IMR-90 (cell line): Measurements from ENCODE around the gene PRKN. TPM values are rescaled to one million over a fixed set of nuclear protein-coding genes. Genes with fewer than 3 reads are reported as not detected.

Experiments
- ATAC-seq: fragments of 200-7000 bp; cut with Tn5 transposase; 2 replicates; pipeline ENCODE4 v1.9.1; 2020; ENCODE audit warnings: low read depth, mild to moderate bottlenecking, moderate library complexity
- BruUV-seq: library from RNA; stranded (reverse); fragments of 400-500 nt; replicated peaks from 2 replicates; lab custom pipeline; 2021; lab: Mats Ljungman, UMichigan
- CTCF ChIA-PET: fragments of 300-600 bp; formaldehyde crosslinking; extraction: SDS; loops from one replicate; lab custom pipeline; 2021; ENCODE audit warnings: antibody characterized with exemption; lab: Yijun Ruan, JAX
- POLR2A ChIA-PET: fragments of 300-600 bp; sonication (Branson Sonifier 250); formaldehyde crosslinking; loops from one replicate; lab custom pipeline; 2022; ENCODE audit warnings: antibody characterized with exemption; ENCODE audit not compliant: unreplicated experiment; lab: Charles Lee
- DNase-seq: peaks from one replicate; pipeline ENCODE4 v3.0.0; 2013
- H2AFZ ChIP-seq: replicated peaks from 2 replicates; pipeline ENCODE3; 2013; ENCODE audit warnings: low read length, mild to moderate bottlenecking; ENCODE audit not compliant: poor library complexity
- H2AK5ac ChIP-seq: 2 replicates; pipeline ENCODE4 v1.6.1; 2013; ENCODE audit warnings: low read depth, low read length, inconsistent platforms
- H2AK9ac ChIP-seq: replicated peaks from 2 replicates; pipeline ENCODE3; 2013; ENCODE audit warnings: mild to moderate bottlenecking, low read depth, low read length, moderate library complexity; ENCODE audit not compliant: poor library complexity
- H2BK120ac ChIP-seq: 2 replicates; pipeline ENCODE4 v1.6.1; 2013; ENCODE audit warnings: low read depth, low read length, inconsistent platforms
- H2BK15ac ChIP-seq: 3 replicates; pipeline ENCODE4 v1.6.1; 2013; ENCODE audit warnings: low read depth, low read length, inconsistent platforms
- H2BK20ac ChIP-seq: 2 replicates; pipeline ENCODE4 v1.6.1; 2013; ENCODE audit warnings: low read depth, mild to moderate bottlenecking, inconsistent platforms, low read length, moderate library complexity
- H2BK5ac ChIP-seq: 2 replicates; pipeline ENCODE4 v1.6.1; 2013; ENCODE audit warnings: mild to moderate bottlenecking, low read depth, low read length, inconsistent platforms; ENCODE audit not compliant: poor library complexity, severe bottlenecking
- H3K14ac ChIP-seq: replicated peaks from 2 replicates; pipeline ENCODE4 v1.6.1; 2013; ENCODE audit warnings: low read depth, low read length, inconsistent platforms
- H3K18ac ChIP-seq: 2 replicates; pipeline ENCODE4 v1.6.1; 2013; ENCODE audit warnings: low read depth, low read length, control low read depth
- H3K23ac ChIP-seq: 2 replicates; pipeline ENCODE4 v1.6.1; 2013; ENCODE audit warnings: low read depth, low read length, inconsistent platforms
- H3K27ac ChIP-seq: 2 replicates; pipeline ENCODE4 v1.5.1; 2013; ENCODE audit warnings: mild to moderate bottlenecking, control low read depth, low read length; ENCODE audit not compliant: insufficient read depth
- H3K27me3 ChIP-seq: 2 replicates; pipeline ENCODE4 v1.6.1; 2013; ENCODE audit warnings: low read length; ENCODE audit not compliant: control insufficient read depth, insufficient read depth
- H3K36me3 ChIP-seq: 2 replicates; pipeline ENCODE4 v1.6.1; 2013; ENCODE audit warnings: low read length, mixed read lengths; ENCODE audit not compliant: control insufficient read depth, insufficient read depth
- H3K4ac ChIP-seq: 2 replicates; pipeline ENCODE4 v1.6.1; 2013; ENCODE audit warnings: low read depth, low read length, inconsistent platforms
- H3K4me1 ChIP-seq: 2 replicates; pipeline ENCODE4 v1.6.1; 2013; ENCODE audit warnings: low read length, mixed read lengths; ENCODE audit not compliant: control insufficient read depth, insufficient read depth
- H3K4me2 ChIP-seq: 2 replicates; pipeline ENCODE4 v1.6.1; 2013; ENCODE audit warnings: low read depth, mild to moderate bottlenecking, control low read depth, low read length, moderate library complexity
- H3K4me3 ChIP-seq: 2 replicates; pipeline ENCODE4 v1.5.1; 2013; ENCODE audit warnings: low read depth, mild to moderate bottlenecking, control low read depth, low read length, moderate library complexity; ENCODE audit not compliant: insufficient read depth
- H3K56ac ChIP-seq: 2 replicates; pipeline ENCODE4 v1.6.1; 2013; ENCODE audit warnings: low read length, inconsistent platforms; ENCODE audit not compliant: insufficient read depth; ENCODE audit errors: extremely low read depth
- H3K79me1 ChIP-seq, 2 experiments: 2 replicates each; pipeline ENCODE4 v1.6.1; 2013; ENCODE audit warnings: low read length in 2 of 2, inconsistent platforms in 1 of 2, low read depth in 1 of 2
- H3K9ac ChIP-seq: 2 replicates; pipeline ENCODE4 v1.6.1; 2013; ENCODE audit warnings: low read depth, low read length, control low read depth
- H3K9me1 ChIP-seq: 2 replicates; pipeline ENCODE4 v1.6.1; 2013; ENCODE audit warnings: low read length, inconsistent platforms; ENCODE audit not compliant: insufficient read depth
- H3K9me3 ChIP-seq: 2 replicates; pipeline ENCODE4 v1.6.1; 2013; ENCODE audit warnings: low read length; ENCODE audit not compliant: control insufficient read depth, insufficient read depth
- H4K20me1 ChIP-seq: 2 replicates; pipeline ENCODE4 v1.6.1; 2013; ENCODE audit warnings: low read length, inconsistent platforms; ENCODE audit not compliant: insufficient read depth
- H4K5ac ChIP-seq: 2 replicates; pipeline ENCODE4 v1.6.1; 2013; ENCODE audit warnings: mild to moderate bottlenecking, low read depth, low read length, control low read depth
- H4K8ac ChIP-seq, 2 experiments: 2 replicates each; pipeline ENCODE4 v1.6.1; 2013; ENCODE audit warnings: low read depth in 2 of 2, low read length in 2 of 2, control low read depth in 1 of 2, inconsistent platforms in 1 of 2
- H4K91ac ChIP-seq: 2 replicates; pipeline ENCODE4 v1.6.1; 2013; ENCODE audit warnings: low read depth, low read length, inconsistent platforms; ENCODE audit not compliant: insufficient read depth
- BHLHE40 ChIP-seq: fragments of 150-350 bp; IDR thresholded peaks from 2 replicates; pipeline ENCODE4 v1.6.1; 2016; ENCODE audit warnings: mild to moderate bottlenecking, low read depth, low read length
- CEBPB ChIP-seq: IDR thresholded peaks from 2 replicates; pipeline ENCODE4 v1.6.1; 2012; ENCODE audit warnings: low read depth, low read length, improper control_type of control experiment
- CHD1 ChIP-seq: IDR thresholded peaks from 2 replicates; pipeline ENCODE4 v1.6.1; 2012; ENCODE audit warnings: low read depth, low read length, improper control_type of control experiment
- CTCF ChIP-seq: conservative IDR thresholded peaks from 2 replicates; pipeline ENCODE4 v1.5.1; 2012; ENCODE audit warnings: mild to moderate bottlenecking, low read depth, low read length, improper control_type of control experiment
- FOS ChIP-seq: fragments of 150-350 bp; IDR thresholded peaks from 2 replicates; pipeline ENCODE4 v1.6.1; 2016; ENCODE audit warnings: low read depth, low read length
- MAFK ChIP-seq: IDR thresholded peaks from 2 replicates; pipeline ENCODE4 v1.6.1; 2012; ENCODE audit warnings: low read depth, low read length, improper control_type of control experiment
- MAZ ChIP-seq: IDR thresholded peaks from 2 replicates; pipeline ENCODE4 v1.6.1; 2012; ENCODE audit warnings: low read depth, mild to moderate bottlenecking, low read length, improper control_type of control experiment, moderate library complexity, borderline replicate concordance
- MXI1 ChIP-seq: IDR thresholded peaks from 2 replicates; pipeline ENCODE4 v1.6.1; 2012; ENCODE audit warnings: low read depth, mild to moderate bottlenecking, low read length, moderate library complexity, borderline replicate concordance
- NFE2L2 ChIP-seq: fragments of 150-350 bp; IDR thresholded peaks from 2 replicates; pipeline ENCODE4 v1.6.1; 2016; ENCODE audit warnings: low read depth, mild to moderate bottlenecking, low read length
- POLR2A ChIP-seq: IDR thresholded peaks from 2 replicates; pipeline ENCODE4 v1.6.1; 2012; ENCODE audit warnings: mild to moderate bottlenecking, low read depth, low read length
- RAD21 ChIP-seq: IDR thresholded peaks from 2 replicates; pipeline ENCODE4 v1.6.1; 2012; ENCODE audit warnings: low read length, improper control_type of control experiment
- RFX5 ChIP-seq: IDR thresholded peaks from 2 replicates; pipeline ENCODE4 v1.8.0; 2012; ENCODE audit warnings: low read depth, mild to moderate bottlenecking, low read length, moderate library complexity
- SMC3 ChIP-seq: fragments of 150-350 bp; IDR thresholded peaks from 2 replicates; pipeline ENCODE4 v1.6.1; 2016; ENCODE audit warnings: low read depth, mild to moderate bottlenecking, antibody characterized with exemption, low read length, moderate library complexity
- USF2 ChIP-seq: fragments of 150-350 bp; IDR thresholded peaks from 2 replicates; pipeline ENCODE4 v1.6.1; 2017; ENCODE audit warnings: mild to moderate bottlenecking, antibody characterized with exemption, low read length, low read depth
- WGBS, 2 experiments: methylation state at CpG; one replicate each; pipeline versions ENCODE4 v1.1.5 to v1.1.7; 2013; ENCODE audit warnings: missing lambda C conversion rate in 2 of 2; ENCODE audit not compliant: insufficient read length in 1 of 2; ENCODE audit errors: extremely low coverage in 2 of 2; 5-methylcytosine and 5-hydroxymethylcytosine counted together
- dilution Hi-C: fragments of 300-500 bp; cut with HindIII; formaldehyde crosslinking; loops from one replicate; pipeline ENCODE4 v1.14.3; 2018; ENCODE audit warnings: low sequenced_read_pairs; ENCODE audit not compliant: unreplicated experiment
- in situ Hi-C: fragments of 300-500 bp; cut with MboI; formaldehyde crosslinking; loops from 3 replicates; pipeline ENCODE4 v1.14.3; 2019; ENCODE audit warnings: low sequenced_read_pairs, inconsistent platforms, mixed read lengths
- intact Hi-C: fragments of 100-400 bp; cut with micrococcal nuclease; formaldehyde crosslinking; loops from 2 replicates; pipeline ENCODE4 v1.10.0; 2022
- polyA plus RNA-seq, 3 experiments: library from polyadenylated mRNA; depleted of rRNA; stranded (reverse); fragments of >200 nt; gene quantifications; 2 replicates each; pipeline ENCODE4 v1.2.3, GENCODE V29; 2012; ENCODE audit warnings: low replicate concordance in 1 of 3
- total RNA-seq: library from RNA; depleted of rRNA; stranded (reverse); fragments of >200 nt; gene quantifications from 2 replicates; pipeline ENCODE4 v1.2.3, GENCODE V29; 2012

The PRKN gene
- total and polyA plus RNA-seq, 2 of the 4 experiments (the other 2 are of a cell fraction), result 0.15 to 0.18 TPM

- Histone ChIP-seq H2AK9ac (no peak overlapping the region), H4K5ac (no peak overlapping the region), H3K4me3 (no peak overlapping the region), H3K79me1 (no peaks in the 10 kb centered on the region), H2BK120ac (no peak overlapping the region), H2BK20ac (no peak overlapping the region), H4K20me1 (no peaks in the 10 kb centered on the region), H4K8ac (no peak overlapping the region), H3K14ac (no peak overlapping the region), H3K9ac (no peak overlapping the region), H3K4me2 (no peak overlapping the region), H3K18ac (no peak overlapping the region), H4K91ac (no peak overlapping the region), H3K27me3 (no peaks in the 10 kb centered on the region), H2BK15ac (no peak overlapping the region), H3K56ac (no peak overlapping the region), H3K9me3 (peaks cover 17% of the 10 kb centered on the region), H3K9me1 (no peaks in the 10 kb centered on the region), H3K36me3 (no peaks in the 10 kb centered on the region), H3K4ac (no peak overlapping the region), H2BK5ac (no peak overlapping the region), H3K4me1 (no peaks in the 10 kb centered on the region), H2AFZ (no peak overlapping the region), H3K23ac (no peak overlapping the region), H3K27ac (no peak overlapping the region), H2AK5ac (no peak overlapping the region)
- BruUV-seq, result no TSS peak
- TF ChIP-seq CTCF (no peak), CEBPB (no peak), BHLHE40 (no peak), POLR2A (no peak), USF2 (no peak), RFX5 (no peak), NFE2L2 (no peak), MXI1 (no peak), MAFK (no peak), SMC3 (no peak), CHD1 (no peak), FOS (no peak), MAZ (no peak), RAD21 (no peak)
- ChIA-PET CTCF (interaction anchor here (1.0 kb wide), 1 partner anchor 8 kb away, joined by 3 read pairs; no protein-coding TSS in a partner anchor), POLR2A (no interaction called here)
- in situ Hi-C loops, result no loop called here
- intact Hi-C loops, result no loop called here
- no CpG with 5 or more reads among the region's 4 CpGs for WGBS, 2 experiments
- DNase-seq (no peak), ATAC-seq (no peak)
- dilution Hi-C loops, result no loop called here
These were observed 506.7 kb downstream of the PRKN start for GRCh38 chr6:162220876-162221275.
